ENCODE results near the gene STARD4.

GRCh38 chr5:111551161-111551560, 38.8 kb upstream of the STARD4 start:
- TF ChIP-seq CTCF (conservative IDR thresholded peaks at IDR 0.05; ENCODE audit: low read length), result no peak
- no peak for TF ChIP-seq EZH2phosphoT487 (IDR thresholded peaks at IDR 0.05; ENCODE audit: borderline replicate concordance)
